Measurements from ENCODE around the gene CCT5.
"Not testable (repeated sequence)": the region's sequence is repeated elsewhere in the genome, so short reads cannot be mapped to it uniquely, and the experiment has no call there.

CCT5 gene

DNA sequence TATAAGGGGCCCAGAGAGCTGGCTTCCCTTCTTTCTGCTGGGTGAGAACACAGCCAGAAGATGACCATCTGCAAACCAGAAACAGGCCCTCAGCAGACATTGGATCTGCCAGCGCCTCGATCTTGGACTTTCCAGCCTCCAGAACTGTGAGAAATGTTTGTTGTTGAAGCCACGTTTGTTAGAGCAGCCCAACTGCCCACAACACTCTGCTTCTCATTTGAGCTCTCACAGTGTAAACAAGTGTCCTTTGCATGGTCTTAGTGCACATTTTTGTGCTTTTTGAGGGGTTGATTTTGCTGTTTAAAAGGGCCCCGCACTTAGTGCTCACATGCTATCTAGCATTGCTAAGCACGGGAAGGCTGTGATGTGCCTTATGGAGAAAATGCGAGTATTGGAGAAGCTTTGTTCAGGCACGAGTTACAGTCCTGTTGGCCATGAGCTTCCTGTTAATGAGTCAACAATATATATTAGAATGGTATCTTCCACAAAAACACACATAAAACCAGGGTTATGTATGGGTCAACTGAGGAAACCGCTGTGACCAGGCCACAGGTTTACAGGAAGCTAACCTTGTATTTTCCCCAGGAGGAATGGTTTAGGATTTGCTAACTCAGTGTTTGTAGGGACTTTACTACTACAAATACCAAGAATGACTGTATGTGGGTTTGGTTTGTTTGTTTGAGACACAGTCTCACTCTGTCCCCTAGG lies 45.7 kb downstream of the CCT5 start:
- Mint-ChIP-seq H3K4me1 (no peaks in the 10 kb centered on the region), H3K27ac (no peak overlapping the region), H3K4me3 (no peak overlapping the region), H3K36me3 (no peaks in the 10 kb centered on the region), H3K9me3 (no peaks in the 10 kb centered on the region)
- ATAC-seq (peak; percentile 57), DNase-seq (ENCODE audit: low spot score in 2 of 2) (no peak)

DNA sequence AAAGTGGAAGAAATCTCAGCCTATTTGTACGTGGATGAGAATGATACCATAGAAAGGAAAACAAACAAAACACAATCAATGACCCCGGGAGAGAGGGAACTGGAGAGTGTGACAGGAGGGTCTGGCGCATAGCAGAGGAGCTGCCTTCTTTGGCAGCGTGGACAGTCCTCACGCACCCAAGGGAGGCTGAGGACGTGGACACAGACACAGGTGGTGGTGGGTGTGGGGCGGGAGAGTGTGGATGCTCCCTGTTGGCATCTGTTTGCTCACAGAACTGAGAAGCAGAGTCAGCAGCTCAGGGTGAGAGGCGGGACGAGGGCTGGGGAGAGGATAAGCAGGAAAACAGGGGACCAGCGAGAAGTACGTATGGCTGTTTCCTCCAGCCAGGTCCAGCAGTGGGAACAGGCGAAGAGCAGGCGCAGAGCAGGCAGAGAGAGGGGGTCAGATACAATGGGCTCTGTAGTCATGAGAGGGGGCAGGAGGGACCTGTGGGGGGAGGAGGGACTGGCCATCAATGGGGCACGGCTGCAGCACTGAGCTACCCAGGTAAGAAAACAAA lies 47.6 kb downstream of the CCT5 start:
- ATAC-seq, result no peak
- Mint-ChIP-seq H3K4me3 (no peak overlapping the region), H3K36me3 (no peaks in the 10 kb centered on the region), H3K9me3 (no peaks in the 10 kb centered on the region), H3K4me1 (no peaks in the 10 kb centered on the region), H3K27ac (no peak overlapping the region)
- DNase-seq (ENCODE audit: low spot score in 2 of 2), result no peak

DNA sequence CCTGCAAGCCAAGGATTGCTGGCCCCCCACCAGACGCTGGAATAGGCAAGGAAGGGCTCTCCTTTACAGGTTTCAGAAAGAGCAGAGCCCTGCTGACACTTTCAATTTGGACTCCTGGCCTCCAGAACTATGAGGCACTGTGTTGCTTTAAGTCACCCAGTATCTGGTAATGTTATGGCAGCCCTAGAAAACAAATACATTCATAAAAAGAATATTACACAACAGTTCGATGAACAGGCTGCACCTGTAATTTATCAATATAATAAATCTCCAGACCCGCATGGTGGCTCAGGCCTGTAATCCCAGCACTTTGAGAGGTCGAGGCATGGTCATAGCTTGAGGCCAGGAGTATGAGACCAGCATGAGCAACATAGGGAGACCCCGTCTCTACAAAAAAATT lies 50.2 kb downstream of the CCT5 start:
- DNase-seq (ENCODE audit: low spot score in 2 of 2) (no peak), ATAC-seq (no peak)
- Mint-ChIP-seq H3K36me3 (no peaks in the 10 kb centered on the region), H3K4me1 (no peaks in the 10 kb centered on the region), H3K4me3 (no peak overlapping the region), H3K9me3 (no peaks in the 10 kb centered on the region), H3K27ac (no peak overlapping the region)

DNA sequence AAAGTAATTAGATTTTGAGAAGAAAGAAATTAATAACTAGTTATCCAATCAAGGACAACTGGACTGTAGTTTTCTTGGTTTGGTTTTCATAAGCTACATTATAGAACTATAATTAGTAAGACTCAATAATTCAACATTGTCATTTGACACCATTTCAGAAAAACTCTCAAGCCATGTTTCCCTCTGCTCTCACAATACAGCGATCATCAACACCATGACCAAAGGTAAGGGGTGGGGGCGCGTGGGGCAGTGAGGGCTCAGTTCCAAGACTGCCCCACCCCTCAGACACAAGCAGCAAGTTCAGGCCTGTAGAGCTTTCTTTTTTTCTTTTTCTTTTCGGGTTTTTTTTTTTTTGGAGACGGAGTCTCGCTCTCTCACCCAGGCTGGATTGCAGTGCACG lies 51.2 kb downstream of the CCT5 start:
- Mint-ChIP-seq H3K27ac (no peak overlapping the region), H3K9me3 (no peaks in the 10 kb centered on the region)

DNA sequence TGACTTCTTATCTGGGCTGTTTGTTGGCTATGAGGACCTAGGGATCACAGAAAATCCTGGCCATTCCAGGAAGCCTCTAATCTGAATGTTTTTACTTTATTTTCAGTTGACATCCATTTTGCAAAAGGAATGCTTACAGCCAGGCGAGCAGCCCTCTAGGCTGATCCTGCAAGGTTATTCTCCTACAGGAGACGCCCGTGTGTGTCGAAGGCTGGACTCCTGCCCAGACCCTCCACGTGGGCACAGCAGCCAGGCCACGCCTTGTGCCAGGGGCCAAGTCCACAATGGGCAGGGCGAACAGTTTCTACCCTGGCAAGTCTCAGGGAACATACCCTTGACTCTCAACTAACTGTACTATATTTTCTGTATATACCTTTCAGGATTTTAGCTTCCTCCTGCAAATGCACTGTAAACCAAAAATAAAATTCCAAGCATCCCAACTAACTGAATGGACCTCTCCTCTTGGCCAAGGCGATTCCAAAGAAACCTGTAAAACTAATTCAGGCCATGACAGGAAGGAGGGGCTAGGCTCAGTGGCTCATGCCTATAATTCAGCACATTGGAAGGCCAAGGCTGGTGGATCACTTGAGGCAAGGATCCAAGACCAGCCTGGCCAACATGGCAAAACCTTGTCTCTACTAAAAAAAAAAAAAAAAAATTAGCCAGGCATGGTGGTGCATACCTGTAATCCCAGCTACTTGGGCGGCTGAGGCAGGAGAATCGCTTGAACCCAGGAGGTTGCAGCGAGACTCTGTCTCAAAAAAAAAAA lies 51.9 kb downstream of the CCT5 start:
- Mint-ChIP-seq H3K36me3 (no peaks in the 10 kb centered on the region), H3K4me1 (no peaks in the 10 kb centered on the region), H3K9me3 (no peaks in the 10 kb centered on the region), H3K27ac (no peak overlapping the region), H3K4me3 (no peak overlapping the region)
- ATAC-seq (no peak), DNase-seq (ENCODE audit: low spot score in 2 of 2) (no peak)

More for the DNA sequence above, 51.2 kb downstream of the CCT5 start:
- DNase-seq (ENCODE audit: low spot score in 2 of 2) (no peak), ATAC-seq (no peak)
- H3K4me3 Mint-ChIP-seq, result no peak overlapping the region
- no peaks in the 10 kb centered on the region for H3K36me3 Mint-ChIP-seq
- no peaks in the 10 kb centered on the region for H3K4me1 Mint-ChIP-seq

DNA sequence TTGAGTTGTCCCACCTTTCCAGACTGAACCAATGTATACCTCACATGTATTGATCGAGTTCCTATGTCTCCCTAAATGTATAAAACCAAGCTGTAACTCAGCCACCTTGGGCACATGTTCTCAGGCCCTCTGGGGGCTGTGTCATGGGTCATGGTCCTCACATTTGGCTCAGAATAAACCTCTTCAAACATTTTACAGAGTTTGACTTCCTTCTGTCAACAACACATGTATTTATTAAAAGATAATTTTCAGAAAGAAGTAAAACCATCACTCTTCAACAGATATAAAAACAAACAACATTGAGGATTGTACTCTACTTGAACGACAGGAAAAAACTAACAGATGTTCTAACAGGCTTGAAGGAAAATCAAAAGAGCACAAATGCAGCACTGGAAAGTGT lies 53.1 kb downstream of the CCT5 start:
- H3K27ac Mint-ChIP-seq, result peak overlapping the region; percentile 6
- DNase-seq (ENCODE audit: low spot score in 2 of 2) (no peak), ATAC-seq (no peak)
- no peak overlapping the region for H3K4me3 Mint-ChIP-seq
- peaks cover 6% of the 10 kb centered on the region for H3K4me1 Mint-ChIP-seq
- no peaks in the 10 kb centered on the region for H3K9me3 Mint-ChIP-seq
- H3K36me3 Mint-ChIP-seq, result no peaks in the 10 kb centered on the region

DNA sequence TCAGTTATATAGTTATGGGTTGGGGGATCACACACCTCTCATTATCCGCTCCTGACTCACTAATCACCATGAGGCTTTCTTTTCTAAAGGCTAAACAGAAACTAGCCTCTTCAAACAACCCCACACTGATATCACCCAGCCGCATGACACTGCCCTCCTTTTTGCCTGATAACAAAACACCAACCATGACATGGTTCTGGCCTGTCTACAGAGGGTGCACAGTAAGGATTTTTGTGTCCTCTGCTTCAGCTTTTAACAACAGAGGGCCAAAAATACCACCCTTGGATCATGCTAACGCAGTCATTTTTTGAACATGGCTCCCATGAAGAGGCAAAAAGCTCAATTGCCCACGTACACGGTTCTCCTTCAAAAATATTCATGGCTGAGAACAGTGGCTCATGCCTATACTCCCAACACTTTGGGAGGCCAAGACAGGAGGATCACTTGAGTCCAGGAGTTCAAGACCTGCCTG lies 53.7 kb downstream of the CCT5 start:
- H3K9me3 Mint-ChIP-seq, result no peaks in the 10 kb centered on the region
- H3K4me1 Mint-ChIP-seq, result peaks cover 6% of the 10 kb centered on the region

DNA sequence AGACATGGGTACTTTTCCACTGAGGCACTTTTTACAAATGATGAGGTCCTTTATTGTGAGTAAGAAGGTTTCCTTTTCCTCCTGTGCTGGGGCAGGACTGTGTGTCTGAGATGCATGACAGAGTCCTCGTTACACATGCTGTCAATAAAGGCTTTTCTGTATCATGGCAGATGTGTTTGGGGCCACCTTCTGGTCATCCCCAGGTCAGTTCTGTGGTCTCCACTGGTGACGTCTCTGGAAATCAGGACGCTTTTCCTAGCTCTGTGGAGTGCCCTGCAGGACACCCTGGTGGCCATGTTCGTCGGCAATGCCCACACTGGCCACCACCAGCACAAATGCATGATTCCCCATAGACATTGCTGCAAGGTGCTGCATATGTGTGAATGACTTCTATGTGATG lies 54.9 kb downstream of the CCT5 start:
- H3K36me3 Mint-ChIP-seq, result no peaks in the 10 kb centered on the region
- no peak for ATAC-seq
- no peak overlapping the region for H3K4me3 Mint-ChIP-seq
- DNase-seq (ENCODE audit: low spot score in 2 of 2), result no peak
- no peaks in the 10 kb centered on the region for H3K9me3 Mint-ChIP-seq
- H3K27ac Mint-ChIP-seq, result no peak overlapping the region
- peaks cover 6% of the 10 kb centered on the region for H3K4me1 Mint-ChIP-seq

More for the DNA sequence above, 53.7 kb downstream of the CCT5 start:
- H3K4me3 Mint-ChIP-seq, result no peak overlapping the region
- H3K36me3 Mint-ChIP-seq, result no peaks in the 10 kb centered on the region
- no peak for ATAC-seq
- DNase-seq (ENCODE audit: low spot score in 2 of 2), result no peak
- no peak overlapping the region for H3K27ac Mint-ChIP-seq

DNA sequence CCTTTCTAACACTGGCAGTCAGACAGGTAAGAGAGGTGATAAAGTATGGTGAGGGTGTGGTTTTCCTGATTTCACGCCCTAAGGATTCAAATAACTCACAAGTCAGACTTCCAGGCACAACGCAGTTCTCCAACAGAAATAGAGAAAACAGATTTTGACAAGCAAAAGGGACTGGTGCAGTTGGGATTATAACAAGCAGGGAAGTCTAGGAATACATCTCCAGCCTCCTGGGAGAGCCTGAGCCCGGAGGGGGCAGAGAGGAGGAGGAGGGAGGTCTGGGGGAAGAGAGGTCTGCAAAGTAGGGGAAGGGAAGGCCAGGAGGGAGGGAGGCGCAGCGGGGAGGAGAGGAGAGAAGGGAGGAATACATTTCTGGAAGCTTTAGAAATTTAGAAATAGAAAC lies 56.0 kb downstream of the CCT5 start:
- DNase-seq (ENCODE audit: low spot score in 2 of 2), result no peak
- H3K36me3 Mint-ChIP-seq, result no peaks in the 10 kb centered on the region
- no peaks in the 10 kb centered on the region for H3K9me3 Mint-ChIP-seq
- H3K4me3 Mint-ChIP-seq, result no peak overlapping the region
- no peak for ATAC-seq
- peaks cover 11% of the 10 kb centered on the region for H3K4me1 Mint-ChIP-seq
- H3K27ac Mint-ChIP-seq, result no peak overlapping the region

DNA sequence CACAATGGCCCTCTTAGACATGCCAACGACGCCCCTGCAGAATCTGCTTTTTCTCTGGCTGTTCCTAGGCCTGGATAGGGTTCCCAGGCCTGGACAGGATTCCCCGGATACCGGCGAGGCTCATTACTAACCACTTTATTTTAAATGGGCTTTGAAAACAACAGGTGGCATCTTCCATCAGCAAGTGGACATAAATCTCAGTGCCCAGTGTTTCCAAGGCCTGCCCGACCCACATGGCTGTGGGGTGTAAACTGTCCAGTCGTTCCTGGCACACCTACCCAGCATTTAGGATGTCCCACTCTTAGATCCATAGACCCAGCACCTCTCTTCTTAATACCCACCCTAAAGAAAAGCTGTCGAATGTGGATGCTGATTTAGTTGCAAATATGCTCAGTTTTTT lies 56.7 kb downstream of the CCT5 start:
- Mint-ChIP-seq H3K9me3 (no peaks in the 10 kb centered on the region), H3K4me3 (peak overlapping the region; percentile 78), H3K36me3 (no peaks in the 10 kb centered on the region), H3K4me1 (peaks cover 12% of the 10 kb centered on the region), H3K27ac (no peak overlapping the region)
- DNase-seq (ENCODE audit: low spot score in 2 of 2) (no peak), ATAC-seq (no peak)

DNA sequence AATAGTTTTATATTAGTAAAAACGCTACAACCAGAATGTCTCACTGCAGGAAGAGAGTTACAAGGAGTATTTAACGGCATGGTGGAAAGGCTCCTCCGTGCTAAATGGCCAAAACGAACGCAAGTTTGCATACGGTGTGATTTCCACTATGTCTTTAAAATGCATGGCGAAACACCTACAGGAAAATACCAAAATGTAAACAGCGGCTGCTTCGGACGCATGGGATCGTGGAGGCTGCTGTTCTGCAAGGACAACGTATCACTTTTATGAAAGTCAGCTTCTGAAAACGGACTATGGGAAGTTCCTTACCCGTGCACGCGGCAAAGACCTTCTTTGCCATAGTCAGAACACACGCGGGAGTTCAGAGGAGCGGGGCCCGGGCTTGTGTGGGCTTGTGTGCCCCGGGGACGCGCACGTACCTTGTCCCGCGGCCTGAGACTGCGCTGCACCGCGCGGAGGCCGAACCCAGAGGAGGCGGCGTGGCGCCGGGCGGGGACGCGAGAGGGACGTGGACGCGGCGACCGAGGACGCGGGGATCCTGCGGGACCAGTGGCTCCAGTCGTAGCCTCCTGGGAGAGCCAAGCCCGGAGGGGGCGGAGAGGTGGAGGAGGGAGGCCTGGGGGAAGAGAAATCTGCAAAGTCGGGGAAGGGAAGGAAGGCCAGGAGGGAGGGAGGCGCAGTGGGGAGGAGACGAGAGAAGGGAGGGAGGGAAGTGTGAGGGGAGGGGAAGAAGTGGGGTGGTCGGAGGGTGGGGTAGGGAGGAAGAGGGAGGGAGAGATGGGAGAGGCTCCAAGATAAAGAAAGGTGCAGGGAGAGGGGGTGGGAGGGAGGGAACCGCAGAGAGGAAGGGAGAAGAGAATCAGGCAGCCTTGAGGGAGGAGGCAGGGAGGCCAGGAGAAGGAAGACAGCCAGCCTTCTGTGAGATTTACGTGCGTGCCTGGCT lies 57.4 kb downstream of the CCT5 start, which contains the start of gene CMBL:
Gene CMBL, minus strand, starts transcription at position 697 of the 943 bp plus-strand sequence. CDS start 17,140 bp downstream, outside the sequence.
- Mint-ChIP-seq H3K4me1 (peaks cover 12% of the 10 kb centered on the region), H3K27ac (no peak within 1 kb of the TSS), H3K4me3 (peak within 1 kb of the TSS; percentile 78), H3K36me3 (no peaks in the 10 kb centered on the region), H3K9me3 (no peaks in the 10 kb centered on the region)
- DNase-seq (ENCODE audit: low spot score in 2 of 2) (peak in 1 of 2 donors; percentile 10), ATAC-seq (peak; percentile 74)

DNA sequence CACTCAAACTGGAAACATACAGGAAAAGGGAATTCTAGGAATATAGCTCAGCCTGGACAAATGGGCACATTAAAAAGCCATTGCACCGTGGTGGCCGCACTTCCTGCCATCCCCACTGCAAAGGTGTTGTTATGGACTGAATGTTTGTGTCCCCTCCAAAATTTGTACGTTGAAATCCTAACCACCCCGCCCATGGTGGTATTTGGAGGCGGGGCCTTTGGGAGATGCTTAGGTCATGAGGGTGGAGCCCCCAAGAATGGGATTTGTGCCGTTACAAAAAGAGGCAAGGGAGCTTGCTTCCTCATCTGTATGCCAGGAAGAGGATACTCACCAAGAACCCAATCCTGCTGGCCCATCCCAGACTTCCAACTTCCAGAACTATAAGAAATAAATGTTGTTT lies 58.8 kb downstream of the CCT5 start:
- peak overlapping the region; percentile 78 for H3K4me3 Mint-ChIP-seq
- H3K36me3 Mint-ChIP-seq, result no peaks in the 10 kb centered on the region
- no peak for ATAC-seq

DNA sequence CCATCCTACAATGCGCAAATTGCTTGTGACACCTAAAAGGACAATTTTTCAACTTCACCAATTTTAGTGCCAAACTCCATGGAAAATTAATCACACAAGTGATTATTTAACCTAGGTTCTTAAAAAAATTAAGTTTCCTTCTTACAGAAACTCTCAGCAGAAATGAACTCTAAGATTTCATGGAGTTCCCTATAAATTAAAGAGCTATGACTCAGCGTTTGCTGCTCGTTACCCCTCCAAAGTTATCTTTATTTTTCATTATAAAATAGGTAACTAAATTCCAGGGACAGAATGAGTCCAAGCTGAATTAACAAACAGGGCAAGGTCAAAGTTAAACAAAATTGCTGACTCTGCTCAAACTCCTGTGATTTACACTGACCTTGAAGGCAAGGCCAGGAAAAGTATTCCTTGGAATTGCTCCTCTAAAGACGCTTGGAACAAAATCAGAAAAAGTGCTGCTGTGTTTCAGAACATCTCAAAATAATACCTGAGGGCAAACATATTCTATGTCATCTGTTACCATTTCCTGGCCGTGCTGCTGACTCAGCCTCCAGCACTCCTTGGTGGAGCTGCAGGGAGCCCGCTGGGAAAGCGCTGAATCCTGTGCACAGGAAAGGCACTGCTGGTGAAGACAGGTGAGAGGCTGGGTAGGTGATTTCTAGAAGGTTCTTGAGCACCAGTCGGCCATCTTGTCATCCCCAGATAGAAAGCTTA lies 60.1 kb downstream of the CCT5 start:
- ATAC-seq, result no peak
- no peak overlapping the region for H3K4me3 Mint-ChIP-seq
- no peaks in the 10 kb centered on the region for H3K9me3 Mint-ChIP-seq
- H3K36me3 Mint-ChIP-seq, result no peaks in the 10 kb centered on the region
- H3K27ac Mint-ChIP-seq, result no peak overlapping the region
- no peak for DNase-seq (ENCODE audit: low spot score in 2 of 2)
- peaks cover 12% of the 10 kb centered on the region for H3K4me1 Mint-ChIP-seq

More for the DNA sequence above, 58.8 kb downstream of the CCT5 start:
- Mint-ChIP-seq H3K27ac (no peak overlapping the region), H3K4me1 (peaks cover 12% of the 10 kb centered on the region), H3K9me3 (no peaks in the 10 kb centered on the region)
- no peak for DNase-seq (ENCODE audit: low spot score in 2 of 2)

DNA sequence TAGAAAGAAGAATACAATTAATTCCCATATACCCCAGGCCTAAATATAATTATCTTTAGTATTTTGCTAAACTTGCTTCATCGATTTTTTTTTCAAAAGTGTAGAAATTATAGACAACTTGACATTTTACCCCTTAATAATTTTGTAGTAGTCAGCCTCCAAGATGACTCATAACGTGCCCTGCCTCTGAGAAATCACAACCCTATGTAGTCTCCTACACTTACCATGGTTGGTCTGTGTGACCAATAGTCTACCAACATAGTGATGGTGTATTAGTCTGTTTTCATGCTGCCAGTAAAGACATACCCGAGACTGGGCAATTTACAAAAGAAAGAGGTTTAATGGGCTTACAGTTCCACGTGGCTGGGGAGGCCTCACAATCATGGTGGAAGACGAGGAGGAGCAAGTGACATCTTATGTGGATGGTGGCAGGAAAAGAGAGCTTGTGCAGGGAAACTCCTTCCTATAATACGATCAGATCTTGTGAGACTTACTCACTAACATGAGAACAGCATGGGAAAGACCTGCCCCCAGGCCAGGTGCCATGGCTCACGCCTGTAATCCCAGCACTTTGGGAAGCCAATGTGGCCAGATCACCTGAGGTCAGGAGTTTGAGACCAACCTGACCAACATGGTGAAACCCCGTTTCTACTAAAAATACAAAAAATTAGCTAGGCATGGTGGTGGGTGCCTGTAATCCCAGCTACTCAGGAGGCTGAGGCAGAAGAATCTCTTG lies 60.9 kb downstream of the CCT5 start:
- not testable (repeated sequence) for H3K9me3 Mint-ChIP-seq; H3K4me3 Mint-ChIP-seq; H3K27ac Mint-ChIP-seq; H3K36me3 Mint-ChIP-seq; DNase-seq (ENCODE audit: low spot score in 2 of 2)
- H3K4me1 Mint-ChIP-seq, result peaks cover 12% of the 10 kb centered on the region
- peak; percentile 91 for ATAC-seq

Measured in stimulated activated effector memory CD8-positive, alpha-beta T cell treated with anti-CD3 and anti-CD28 coated beads, Interleukin-12 subunit alpha, Interleukin-12 subunit beta, amount 100 ng/mL, for 72 hours (primary cell).